ENCODE results near the gene FER.

The FER gene

DNA sequence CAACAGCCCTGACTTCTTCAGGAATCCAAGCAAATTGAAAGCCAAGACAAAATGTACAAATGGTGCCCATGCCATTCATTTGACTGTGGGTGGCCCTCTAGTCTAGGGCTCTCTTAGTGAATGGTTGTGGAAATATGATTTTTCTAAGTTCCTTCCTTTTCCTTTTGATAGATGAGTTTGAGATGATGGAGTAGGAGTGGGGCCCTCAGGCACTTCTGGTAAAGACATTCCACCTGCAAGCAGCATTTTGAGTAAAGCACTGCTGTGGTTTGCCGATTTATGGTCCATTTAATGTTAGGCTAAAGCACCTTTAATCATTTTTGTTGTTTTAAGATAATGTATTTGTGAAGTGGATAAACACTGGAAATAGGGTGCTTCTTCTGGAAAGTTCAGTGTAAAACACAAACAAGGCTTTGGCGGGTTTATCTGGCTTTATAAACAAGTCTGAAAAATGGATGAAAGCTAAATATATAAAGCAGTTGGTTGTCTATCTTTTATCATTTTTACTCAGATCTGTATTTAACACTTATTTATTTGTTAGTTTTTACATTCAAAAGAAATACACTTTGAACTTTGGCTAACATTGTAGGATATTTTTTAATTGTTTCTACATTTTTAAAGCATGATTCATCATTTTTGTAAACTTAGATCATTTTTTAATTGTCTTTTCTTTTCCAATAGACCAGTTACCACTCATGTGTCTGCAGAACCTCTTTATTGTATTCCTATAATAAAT is 448.6 kb downstream of the FER start:
- Histone ChIP-seq H3K4me3 (no peak overlapping the region), H3K27ac (no peak overlapping the region)

DNA sequence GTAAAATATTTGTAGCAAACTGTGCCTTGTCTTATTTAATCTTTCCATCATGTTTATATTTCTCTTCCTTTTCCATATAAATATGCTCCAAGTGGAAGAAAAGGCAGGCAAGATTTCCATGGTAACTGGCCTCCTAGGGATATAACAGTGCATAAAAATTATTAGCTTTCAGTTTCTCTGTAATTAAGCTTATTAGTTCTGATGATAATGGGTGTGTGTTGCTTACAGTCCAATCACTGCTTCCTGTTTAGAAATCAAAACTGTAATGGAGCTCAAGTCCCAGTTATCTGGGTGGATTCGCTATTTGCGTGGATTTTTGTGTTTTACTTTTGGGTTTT is 449.1 kb downstream of the FER start:
- no peak overlapping the region for H3K27ac ChIP-seq
- H3K4me3 ChIP-seq = no peak overlapping the region

DNA sequence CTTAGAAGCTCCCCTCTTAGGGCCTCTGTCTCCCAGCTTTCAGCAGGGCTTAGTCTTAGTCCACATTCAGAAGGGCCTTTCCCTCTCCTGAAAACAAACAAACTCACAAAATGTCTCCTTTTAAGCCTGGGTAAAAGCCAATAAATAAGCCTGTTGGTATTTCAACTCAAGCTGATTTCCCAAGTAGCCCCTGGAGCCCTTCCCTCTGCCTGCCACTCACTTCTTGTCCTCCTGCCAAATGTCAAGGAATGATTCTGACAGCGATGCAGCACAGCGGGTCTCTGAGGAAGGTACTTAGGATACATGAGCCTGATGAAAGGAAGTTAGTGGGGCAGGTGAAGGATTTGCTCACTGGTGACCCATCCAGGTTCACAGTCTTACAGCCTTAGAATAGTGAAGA is 451.6 kb downstream of the FER start:
- Histone ChIP-seq H3K27ac (no peak overlapping the region), H3K4me3 (no peak overlapping the region)

DNA sequence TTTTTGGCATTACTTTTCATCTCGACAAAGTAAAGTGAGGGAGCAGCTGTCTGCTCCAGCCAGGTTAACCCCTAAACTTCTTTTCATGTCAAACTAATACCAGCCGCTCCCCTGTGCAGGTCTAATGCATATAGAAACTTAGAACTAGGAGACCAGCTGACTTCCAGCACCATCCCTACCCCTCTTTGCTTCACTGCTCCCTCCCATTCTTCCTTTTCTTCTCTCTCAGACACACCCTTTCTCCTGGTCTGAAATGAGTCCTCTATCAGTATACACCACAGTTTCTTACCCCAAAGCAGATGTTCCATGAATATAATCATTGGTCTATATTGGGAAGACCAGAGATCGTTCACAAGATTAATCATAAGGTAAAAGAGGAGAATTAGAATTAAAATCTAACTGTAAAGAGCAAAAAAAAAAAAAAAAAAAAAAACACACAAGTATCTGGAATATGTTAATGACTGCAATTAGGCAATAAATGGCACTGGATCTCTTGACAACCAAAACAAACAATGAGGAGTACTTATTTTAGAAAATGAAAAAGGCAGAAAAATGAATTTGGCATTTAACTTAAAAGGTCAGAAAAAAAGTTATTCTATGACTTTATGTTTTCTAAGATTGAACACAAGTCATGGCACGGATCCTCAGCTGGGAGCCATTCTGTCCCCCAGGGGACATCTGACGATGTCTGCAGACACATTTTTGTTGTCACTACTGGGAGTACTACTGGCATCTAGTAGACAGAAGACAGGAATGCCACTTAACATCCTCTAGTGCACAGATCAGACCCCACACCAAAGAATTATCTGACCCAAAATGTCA is 452.3 kb downstream of the FER start:
- Histone ChIP-seq H3K4me3 (no peak overlapping the region), H3K27ac (peak overlapping the region in 2 of 21 experiments; percentile 18 to 47)

DNA sequence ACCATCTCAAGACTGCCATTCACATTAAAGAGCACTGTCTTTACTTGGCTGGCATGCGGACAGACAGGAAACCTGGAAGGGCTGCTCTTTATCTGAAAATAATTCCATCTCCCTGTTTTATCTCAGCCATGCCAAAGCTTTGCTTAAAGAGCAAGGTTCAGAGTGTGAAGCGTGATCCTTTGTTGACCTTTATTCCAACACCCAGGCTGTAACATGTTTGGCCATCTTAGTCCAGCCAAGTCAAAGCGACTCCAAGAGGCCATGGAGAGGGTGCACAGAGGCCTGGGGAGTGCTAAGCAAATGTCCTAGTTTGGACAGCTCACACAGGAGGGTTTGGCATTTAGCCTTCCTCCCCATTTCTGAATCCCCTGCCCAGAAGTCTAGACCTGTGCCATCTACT is 467.3 kb downstream of the FER start:
- no peak overlapping the region for H3K27ac ChIP-seq
- H3K4me3 ChIP-seq = no peak overlapping the region

DNA sequence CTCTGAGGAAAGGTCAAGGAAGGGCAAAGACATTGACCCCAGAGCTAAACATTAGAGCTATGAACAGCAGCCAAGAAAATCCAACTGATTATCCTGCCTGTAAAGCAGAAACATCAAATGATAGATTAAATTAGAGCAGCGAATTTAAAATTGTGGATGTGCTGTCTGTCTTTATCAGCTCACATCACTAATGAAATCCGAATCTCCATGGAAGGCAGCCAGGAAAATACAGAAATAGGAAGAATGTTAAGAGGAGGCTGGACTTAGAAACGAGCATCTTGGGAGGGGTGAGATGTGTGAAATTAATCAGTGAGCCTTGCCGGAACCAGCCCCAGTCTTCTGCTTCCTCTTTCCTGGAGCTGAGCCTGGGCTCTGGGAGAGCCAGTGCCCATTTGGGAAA is 471.1 kb downstream of the FER start:
- Histone ChIP-seq H3K27ac (no peak overlapping the region), H3K4me3 (no peak overlapping the region)

DNA sequence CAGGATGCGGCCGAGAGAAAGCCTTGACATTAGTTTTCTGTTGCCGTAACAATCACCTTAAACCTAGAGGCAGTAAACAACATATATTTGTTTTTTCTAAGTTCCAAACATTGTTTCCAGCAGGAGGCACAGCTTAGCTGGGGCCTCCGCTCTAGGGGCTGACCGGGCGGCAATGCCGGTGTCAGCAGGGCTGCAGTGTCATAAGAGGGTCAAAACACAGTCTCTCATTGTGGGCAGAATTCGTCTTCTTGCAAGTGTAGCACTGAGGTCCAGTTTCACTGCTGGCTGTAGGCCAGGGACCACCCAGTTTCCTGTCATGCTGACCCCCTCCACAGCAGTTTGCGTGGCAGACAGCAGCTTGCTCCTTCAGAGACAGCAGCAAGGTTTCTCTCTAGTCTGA is 475.8 kb downstream of the FER start:
- H3K27ac ChIP-seq = no peak overlapping the region
- no peak overlapping the region for H3K4me3 ChIP-seq

DNA sequence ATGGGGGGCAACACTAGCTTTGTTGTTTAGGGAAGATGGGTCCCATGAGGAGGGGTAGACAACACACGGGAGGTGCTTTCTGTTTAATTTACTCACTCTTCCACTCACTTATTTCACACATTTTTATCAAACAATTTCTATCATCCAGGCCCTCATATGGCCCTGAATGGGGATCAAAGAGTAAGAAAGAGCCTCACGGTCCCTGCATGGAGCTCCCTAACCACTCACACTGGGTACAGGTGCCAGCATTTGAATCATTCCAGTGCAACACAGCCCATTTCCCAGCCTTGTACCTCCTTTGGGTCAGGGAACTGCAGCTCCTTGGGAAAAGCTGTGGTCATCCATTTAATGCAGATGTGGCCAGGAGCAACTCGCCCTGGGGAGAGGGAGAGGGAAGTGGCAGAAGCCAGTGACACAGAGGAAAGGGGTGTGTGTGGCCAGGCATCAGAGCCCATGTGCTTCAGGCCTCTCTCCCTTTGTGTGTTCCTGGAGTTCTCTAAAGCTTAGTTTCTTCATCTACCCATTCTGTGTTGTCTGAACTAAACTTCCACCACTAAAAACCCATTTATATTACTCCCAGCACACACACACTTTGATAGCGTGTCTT is 476.7 kb downstream of the FER start:
- Histone ChIP-seq H3K4me3 (no peak overlapping the region), H3K27ac (no peak overlapping the region)

DNA sequence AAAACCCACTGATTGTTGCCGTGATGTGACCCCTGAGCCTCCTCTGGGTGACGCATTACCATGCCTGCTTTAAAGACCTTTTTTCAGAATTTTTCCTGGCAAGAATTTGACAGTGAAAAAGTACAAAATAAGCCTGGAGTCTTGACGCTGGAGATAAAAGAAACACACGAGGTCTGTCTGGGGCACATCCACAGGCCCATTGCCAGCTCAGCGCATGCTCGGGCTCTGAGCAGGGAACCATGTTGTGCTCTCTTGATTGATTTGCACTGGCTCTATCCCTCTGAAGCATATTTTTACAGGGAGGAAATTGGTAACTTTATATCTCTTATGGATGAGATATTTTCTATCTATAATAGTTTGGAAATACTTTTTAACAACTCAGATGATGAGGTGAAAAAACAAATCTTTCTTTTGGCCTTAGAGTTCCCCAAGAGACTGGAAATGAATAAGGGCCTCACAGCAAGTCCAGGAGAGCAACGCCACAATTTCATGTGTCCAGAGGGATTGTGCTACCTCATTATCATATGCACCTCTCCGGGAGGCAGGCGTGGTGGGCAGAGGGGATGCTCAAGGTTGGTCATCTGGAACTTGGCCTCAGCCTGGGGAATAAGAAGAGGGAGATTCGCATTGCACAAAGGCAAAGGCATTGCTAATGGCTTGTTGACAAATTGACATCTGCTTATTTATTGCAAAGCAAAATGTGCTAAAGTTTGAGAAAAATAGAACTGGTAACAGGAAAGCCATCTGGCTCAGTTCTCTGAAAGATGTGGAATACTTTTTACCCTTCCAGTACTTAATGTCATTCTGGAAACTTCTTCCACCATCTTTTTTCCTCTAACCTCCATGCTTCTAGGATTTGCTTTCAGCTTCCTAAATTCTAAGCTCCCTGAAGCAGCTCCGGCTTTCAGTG is 478.3 kb downstream of the FER start:
- Histone ChIP-seq H3K27ac (no peak overlapping the region), H3K4me3 (no peak overlapping the region)

DNA sequence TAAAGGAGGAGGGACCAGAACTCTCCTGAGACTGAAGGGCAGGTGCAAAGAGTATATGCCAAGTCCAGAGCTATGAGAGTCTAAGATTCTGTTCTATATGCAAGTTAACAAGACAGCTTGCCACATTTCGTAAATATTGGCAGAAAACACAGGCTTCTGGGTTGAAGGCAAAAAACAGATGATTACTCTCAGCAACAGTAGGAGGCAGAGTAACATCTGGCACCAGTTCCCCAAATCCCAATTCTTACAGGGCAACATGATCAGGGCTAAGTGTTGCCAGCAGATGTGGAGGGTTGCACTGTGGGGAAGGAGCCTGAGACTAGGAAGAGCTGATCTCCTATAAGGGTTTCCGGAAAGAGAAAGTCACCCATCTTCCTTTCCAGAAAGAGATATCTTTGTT is 482.7 kb downstream of the FER start:
- Histone ChIP-seq H3K27ac (no peak overlapping the region), H3K4me3 (no peak overlapping the region)

DNA sequence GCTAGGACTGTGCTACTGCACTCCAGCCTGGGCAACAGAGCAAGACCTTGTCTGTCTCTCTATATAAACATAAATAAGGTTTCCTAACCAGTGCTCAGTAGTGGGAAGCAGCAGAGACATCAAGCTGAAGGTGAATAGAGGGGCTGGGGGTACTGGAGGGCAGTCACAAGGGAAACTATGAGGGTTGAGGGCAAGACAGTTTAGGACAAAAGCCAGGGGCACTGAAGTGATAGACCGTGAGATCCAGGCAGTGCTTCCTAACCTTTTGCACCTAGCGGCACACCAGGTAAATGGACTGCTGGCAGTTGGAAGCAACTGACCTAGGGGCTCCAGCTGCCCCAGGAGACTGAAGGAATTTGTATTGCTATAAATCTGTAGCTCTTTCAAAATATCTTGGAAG is 483.6 kb downstream of the FER start:
- Histone ChIP-seq H3K27ac (no peak overlapping the region), H3K4me3 (no peak overlapping the region)

DNA sequence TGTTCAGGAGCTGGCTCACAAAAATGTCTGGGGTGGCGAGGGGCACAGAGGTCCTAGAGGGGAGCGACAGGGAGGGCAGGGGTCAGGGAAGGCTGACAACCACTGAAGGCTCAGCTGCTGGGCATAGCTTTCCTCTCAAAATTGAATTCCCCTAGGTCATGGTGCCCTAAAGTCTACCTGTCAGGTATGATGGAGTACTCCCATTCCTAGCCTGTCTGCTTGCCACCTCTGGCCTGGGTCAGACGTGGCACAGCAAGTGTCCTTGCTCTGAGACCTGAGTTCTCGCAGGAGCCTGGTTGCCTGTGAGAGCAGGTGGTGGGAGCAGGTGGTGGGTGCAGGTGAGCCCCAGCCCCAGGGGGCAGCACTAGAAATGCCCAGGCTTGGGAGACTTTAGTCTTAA is 486.7 kb downstream of the FER start:
- H3K4me3 ChIP-seq = no peak overlapping the region
- no peak overlapping the region for H3K27ac ChIP-seq

DNA sequence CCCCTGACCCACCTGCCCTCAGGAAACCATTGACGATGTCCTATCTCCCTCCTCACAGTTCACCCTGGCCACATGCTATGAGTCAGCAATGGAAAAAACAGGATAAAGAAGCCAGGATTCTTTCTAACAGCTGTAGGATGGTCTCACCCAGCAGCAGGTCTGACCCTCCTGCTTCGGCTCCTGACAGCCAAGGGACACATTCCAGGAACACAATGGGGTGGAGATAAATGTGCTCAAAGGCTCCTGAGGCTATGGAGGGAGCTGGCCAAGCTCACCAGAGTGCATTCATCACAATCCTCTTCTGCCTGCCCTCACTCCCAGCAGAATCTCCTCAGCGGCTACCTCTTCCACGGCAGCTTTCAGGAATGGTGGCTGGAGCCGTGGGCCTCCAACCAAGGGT is 491.8 kb downstream of the FER start:
- no peak overlapping the region for H3K4me3 ChIP-seq
- H3K27ac ChIP-seq = no peak overlapping the region

DNA sequence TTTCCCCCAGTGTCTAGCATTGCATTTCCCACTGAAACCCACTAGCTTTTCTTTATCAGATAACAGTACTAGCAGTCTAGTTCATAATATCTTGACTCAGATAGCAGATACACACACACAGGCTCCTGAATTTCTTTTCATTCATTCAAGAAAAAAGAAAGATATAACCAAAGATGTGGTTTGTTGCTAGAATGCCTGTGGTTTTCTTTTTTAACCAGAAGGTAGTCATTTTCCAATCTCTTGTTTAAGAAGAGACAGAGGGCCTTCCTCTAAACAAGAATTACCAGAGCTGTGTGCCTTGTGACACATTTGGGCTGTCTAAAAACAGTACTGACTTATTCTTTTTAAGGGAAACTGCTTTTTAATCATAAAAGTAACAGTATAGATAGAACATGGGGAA is 494.8 kb downstream of the FER start:
- no peak overlapping the region for H3K27ac ChIP-seq
- no peak overlapping the region for H3K4me3 ChIP-seq

DNA sequence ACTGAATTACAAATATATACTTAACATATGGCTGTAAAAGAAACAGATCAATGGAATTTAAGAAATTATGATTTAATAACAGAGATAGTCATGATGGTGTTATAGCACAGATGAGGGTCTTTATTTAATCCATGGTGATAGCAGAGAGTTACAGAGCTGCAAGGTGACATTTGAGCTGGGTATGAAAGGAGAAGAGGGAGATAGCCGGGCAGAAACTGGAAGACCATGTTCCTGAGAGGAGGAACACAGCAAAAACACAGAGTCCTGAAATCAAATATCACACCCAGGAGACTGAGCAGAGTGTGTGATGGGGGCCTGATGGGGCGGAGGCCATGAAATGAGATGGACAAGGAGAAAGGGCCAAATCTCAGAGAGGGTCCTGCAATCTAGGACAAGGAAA is 498.7 kb downstream of the FER start:
- no peak overlapping the region for H3K27ac ChIP-seq
- H3K4me3 ChIP-seq = no peak overlapping the region

Data from skin epidermis (tissue), 12 donors.